NCI-H446 treated with DMSO at 0.1 percent for 48 hours (cell line): ENCODE results near the gene DCTD.
"Not testable (repeated sequence)": the region's sequence is repeated elsewhere in the genome, so short reads cannot be mapped to it uniquely, and the experiment has no call there.

Source experiments
- DNase-seq: peaks from one replicate; lab custom pipeline; 2025; lab: John Stamatoyannopoulos, UW

Gene DCTD

GRCh38 chr4:182921608-182922007, 4.4 kb upstream of the DCTD start:
- DNase-seq = no peak

GRCh38 chr4:182920676-182921075, 3.5 kb upstream of the DCTD start:
- no peak for DNase-seq

- no peak for DNase-seq
These were observed 1.7 kb upstream of the DCTD start for GRCh38 chr4:182918791-182919302.

GRCh38 chr4:182918044-182918607, 940 bp upstream of the DCTD start:
- no peak for DNase-seq

GRCh38 chr4:182916483-182917181, 554 bp downstream of the DCTD start:
- DNase-seq = no peak

GRCh38 chr4:182914357-182914756, 2.8 kb downstream of the DCTD start:
- no peak for DNase-seq

GRCh38 chr4:182913621-182914020, 3.6 kb downstream of the DCTD start:
- no peak for DNase-seq

GRCh38 chr4:182913036-182913435, 4.2 kb downstream of the DCTD start:
- DNase-seq = no peak

GRCh38 chr4:182908124-182908523, 9.1 kb downstream of the DCTD start:
- no peak for DNase-seq

- DNase-seq = no peak
These were observed 9.8 kb downstream of the DCTD start for GRCh38 chr4:182907396-182907795.

- DNase-seq = no peak
These were observed 10.4 kb downstream of the DCTD start for GRCh38 chr4:182906786-182907185.

GRCh38 chr4:182905038-182905437, 12.1 kb downstream of the DCTD start:
- no peak for DNase-seq

- DNase-seq = no peak
These were observed 12.9 kb downstream of the DCTD start for GRCh38 chr4:182904211-182904761.

GRCh38 chr4:182903013-182903412, 14.2 kb downstream of the DCTD start:
- no peak for DNase-seq

- no peak for DNase-seq
These were observed 15.8 kb downstream of the DCTD start for GRCh38 chr4:182901337-182901736.

GRCh38 chr4:182900021-182900420, 17.2 kb downstream of the DCTD start:
- not testable (repeated sequence) for DNase-seq

- no peak for DNase-seq
These were observed 18.7 kb downstream of the DCTD start for GRCh38 chr4:182898479-182898799.

- no peak for DNase-seq
These were observed 19.3 kb downstream of the DCTD start for GRCh38 chr4:182897601-182898478.

- DNase-seq = no peak
These were observed 20.8 kb downstream of the DCTD start for GRCh38 chr4:182896421-182896820.

- DNase-seq = no peak
These were observed 21.3 kb downstream of the DCTD start for GRCh38 chr4:182895791-182896292.

- no peak for DNase-seq
These were observed 22.4 kb downstream of the DCTD start for GRCh38 chr4:182894681-182895275.

- DNase-seq = no peak
These were observed 23.6 kb downstream of the DCTD start for GRCh38 chr4:182893474-182894080.
